Stomach (tissue), 9 donors: ENCODE measurements around the gene LRIG1. TPM values are rescaled to one million over a fixed set of nuclear protein-coding genes. Genes with fewer than 3 reads are reported as not detected.
A peak's percentile ranks its signal among the peaks of the same experiment; 100 is the strongest.

ENCODE experiments used
- DNase-seq, 2 donors: peaks; one replicate each; pipeline versions ENCODE4 v3.0.0 to v3.0.0-alpha.2; 2013 to 2019
- H3K27ac ChIP-seq, 5 donors: fragments of 200-600 bp in 4 of 5; sonication (generic) in 4 of 5; one replicate each; pipeline ENCODE4 v1.5.1; 2013 to 2019; ENCODE audit warnings: mild to moderate bottlenecking in 1 of 5, moderate library complexity in 1 of 5
- H3K27me3 ChIP-seq, 3 donors: fragments of 200-600 bp; sonication (generic); one replicate each; pipeline ENCODE4 v1.5.1; 2017 to 2019; ENCODE audit warnings: mixed run types in 1 of 3
- H3K36me3 ChIP-seq, 4 donors: fragments of 200-600 bp; sonication (generic); 1 replicate in 3 of 4; 2 replicates in 1 of 4; pipeline ENCODE4 v1.5.1; 2016 to 2019
- H3K4me1 ChIP-seq, 4 donors: fragments of 200-600 bp; sonication (generic); one replicate each; pipeline ENCODE4 v1.5.1; 2016 to 2019
- H3K4me3 ChIP-seq, 4 donors: fragments of 200-600 bp; sonication (generic) in 3 of 4; one replicate each; pipeline ENCODE4 v1.5.1; 2016 to 2019; ENCODE audit warnings: mild to moderate bottlenecking in 1 of 4
- H3K9me3 ChIP-seq, 4 donors: fragments of 200-600 bp; sonication (generic); one replicate each; pipeline ENCODE4 v1.5.1; 2016 to 2019
- CTCF ChIP-seq, 7 experiments: fragments of 450-650 bp in 4 of 7; fragments of 200-600 bp in 3 of 7; sonication (generic) in 3 of 7; IDR thresholded peaks; one replicate each; pipeline ENCODE4 v1.5.1; 2016 to 2019; ENCODE audit warnings: antibody characterized with exemption in 7 of 7, control low read depth in 2 of 7, mild to moderate bottlenecking in 1 of 7
- EP300 ChIP-seq: sonication (generic); formaldehyde crosslinking; IDR thresholded peaks from one replicate; pipeline ENCODE4 v1.6.1; 2017; ENCODE audit warnings: antibody characterized with exemption
- POLR2A ChIP-seq, 4 donors: fragments of 450-650 bp; IDR thresholded peaks; one replicate each; pipeline ENCODE4 v1.6.1; 2016; ENCODE audit warnings: antibody characterized with exemption in 4 of 4, control low read depth in 2 of 4, mild to moderate bottlenecking in 1 of 4, moderate library complexity in 1 of 4
- POLR2AphosphoS5 ChIP-seq, 3 donors: sonication (generic); formaldehyde crosslinking; IDR thresholded peaks; one replicate each; pipeline ENCODE4 v1.6.1; 2016; ENCODE audit warnings: antibody characterized with exemption in 3 of 3
- WGBS, 5 donors: extraction: QIAGEN DNeasy Blood & Tissue Kit in 3 of 5; methylation state at CpG; one replicate each; pipeline versions ENCODE4 v1.1.5 to v1.1.7; 2013 to 2018; 5-methylcytosine and 5-hydroxymethylcytosine counted together
- intact Hi-C: fragments of 100-400 bp; cut with DNase I; formaldehyde crosslinking; loops from one replicate; pipeline ENCODE4 v1.15.1; 2023; ENCODE audit warnings: low total_unique reads
- polyA plus RNA-seq, 3 donors: library from polyadenylated mRNA; stranded (reverse); fragments of 200-250 nt; gene quantifications; one replicate each; pipeline ENCODE4 v1.2.3, GENCODE V29; 2013
- total RNA-seq, 5 donors: library from RNA; depleted of rRNA; stranded (reverse); fragments of >200 nt; gene quantifications; one replicate each; pipeline versions ENCODE4 v1.1.0 to v1.2.3, GENCODE V29; 2014 to 2016
- donor health status: healthy with polysubstance abuse.
- donor health status: Bipolar disorder and iron deficiency.
- donor health status: healthy.

LRIG1 gene
- total and polyA plus RNA-seq, 8 donors, result 20.2 to 278 (median 87.0) TPM

- Histone ChIP-seq H3K27me3 (no peaks in the 10 kb centered on the region), H3K36me3 (peaks cover 37 to 96% (median 84%) of the 10 kb centered on the region in 4 donors), H3K27ac (peak overlapping the region in 4 of 5 donors; percentile 10 to 83 (median 68)), H3K4me3 (no peak overlapping the region), H3K4me1 (peaks cover 53 to 91% (median 74%) of the 10 kb centered on the region in 4 donors), H3K9me3 (no peaks in the 10 kb centered on the region)
- TF ChIP-seq POLR2AphosphoS5 (IDR thresholded peaks at IDR 0.05) (no peak), EP300 (no peak), POLR2A (IDR thresholded peaks at IDR 0.05) (no peak), CTCF (IDR thresholded peaks at IDR 0.05) (no peak)
- WGBS, 5 donors, result 25 to 44% (median 28%) methylated on average over 15 of the region's 15 CpGs
- peak in 1 of 2 donors; percentile 30 for DNase-seq
- intact Hi-C loops, result loop anchor here (10.0 kb wide), 1 partner anchor 101 kb away; the partner anchor contains the start of gene LRIG1
Measured at GRCh38 chr3:66404197-66404596, 96.6 kb downstream of the LRIG1 start.

GRCh38 chr3:66403323-66403990, 97.4 kb downstream of the LRIG1 start:
- intact Hi-C loops, result loop anchor here (10.0 kb wide), 1 partner anchor 101 kb away; the partner anchor contains the start of gene LRIG1
- DNase-seq, result no peak
- H3K4me1 ChIP-seq, result peaks cover 47 to 92% (median 75%) of the 10 kb centered on the region in 4 donors
- H3K27ac ChIP-seq, result peak overlapping the region in 3 of 5 donors; percentile 55 to 83 (median 82)
- TF ChIP-seq EP300 (no peak), CTCF (IDR thresholded peaks at IDR 0.05) (no peak), POLR2AphosphoS5 (IDR thresholded peaks at IDR 0.05) (no peak), POLR2A (IDR thresholded peaks at IDR 0.05) (no peak)
- H3K4me3 ChIP-seq, result no peak overlapping the region
- H3K27me3 ChIP-seq, result no peaks in the 10 kb centered on the region
- peaks cover 42 to 97% (median 86%) of the 10 kb centered on the region in 4 donors for H3K36me3 ChIP-seq
- no peaks in the 10 kb centered on the region for H3K9me3 ChIP-seq
- 65 to 75% (median 67%) methylated on average over 10 to 13 of the region's 13 CpGs for WGBS, 5 donors

GRCh38 chr3:66402596-66403290, 98.1 kb downstream of the LRIG1 start:
- 69 to 84% (median 75%) methylated on average over 13 of the region's 13 CpGs for WGBS, 5 donors
- intact Hi-C loops, result loop anchor here (10.0 kb wide), 1 partner anchor 102 kb away; the partner anchor contains the start of gene LRIG1
- H3K36me3 ChIP-seq, result peaks cover 49 to 97% (median 86%) of the 10 kb centered on the region in 4 donors

More at GRCh38 chr3:66402596-66403290, 98.1 kb downstream of the LRIG1 start:
- TF ChIP-seq CTCF (IDR thresholded peaks at IDR 0.05) (no peak), POLR2A (IDR thresholded peaks at IDR 0.05) (no peak), POLR2AphosphoS5 (IDR thresholded peaks at IDR 0.05) (no peak), EP300 (no peak)
- Histone ChIP-seq H3K27ac (peak overlapping the region in 4 of 5 donors; percentile 8 to 83 (median 68)), H3K4me1 (peaks cover 40 to 88% (median 72%) of the 10 kb centered on the region in 4 donors), H3K9me3 (no peaks in the 10 kb centered on the region), H3K27me3 (no peaks in the 10 kb centered on the region), H3K4me3 (no peak overlapping the region)
- no peak for DNase-seq
